ENCODE measurements around the gene SLPI.

SLPI gene

GRCh38 chr20:45251884-45252560 lies 2.3 kb downstream of the SLPI start:
- no peak for TF ChIP-seq CTCF (IDR thresholded peaks at IDR 0.05; ENCODE audit: borderline replicate concordance, control extremely low read depth, extremely low read depth, insufficient read depth, missing control alignments)
- DNase-seq (ENCODE audit: low spot score) = no peak
- in situ Hi-C loops (cut with MboI; ENCODE audit: low sequenced_read_pairs, unreplicated experiment) = no loop called here

GRCh38 chr20:45248609-45249008 lies 5.8 kb downstream of the SLPI start:
- in situ Hi-C loops (cut with MboI; ENCODE audit: low sequenced_read_pairs, unreplicated experiment) = no loop called here
- DNase-seq (ENCODE audit: low spot score) = no peak
- TF ChIP-seq CTCF (IDR thresholded peaks at IDR 0.05; ENCODE audit: borderline replicate concordance, control extremely low read depth, extremely low read depth, insufficient read depth, missing control alignments) = no peak

- no peak for TF ChIP-seq CTCF (IDR thresholded peaks at IDR 0.05; ENCODE audit: borderline replicate concordance, control extremely low read depth, extremely low read depth, insufficient read depth, missing control alignments)
- in situ Hi-C loops (cut with MboI; ENCODE audit: low sequenced_read_pairs, unreplicated experiment) = no loop called here
- no peak for DNase-seq (ENCODE audit: low spot score)
Measured at GRCh38 chr20:45247865-45248264, 6.5 kb downstream of the SLPI start.

GRCh38 chr20:45246109-45246508 lies 8.3 kb downstream of the SLPI start:
- TF ChIP-seq CTCF (IDR thresholded peaks at IDR 0.05; ENCODE audit: borderline replicate concordance, control extremely low read depth, extremely low read depth, insufficient read depth, missing control alignments) = no peak
- in situ Hi-C loops (cut with MboI; ENCODE audit: low sequenced_read_pairs, unreplicated experiment) = no loop called here

GRCh38 chr20:45238139-45238538 lies 16.2 kb downstream of the SLPI start:
- DNase-seq (ENCODE audit: low spot score) = no peak
- TF ChIP-seq CTCF (IDR thresholded peaks at IDR 0.05; ENCODE audit: borderline replicate concordance, control extremely low read depth, extremely low read depth, insufficient read depth, missing control alignments) = no peak
- in situ Hi-C loops (cut with MboI; ENCODE audit: low sequenced_read_pairs, unreplicated experiment) = no loop called here

More at GRCh38 chr20:45246109-45246508, 8.3 kb downstream of the SLPI start:
- DNase-seq (ENCODE audit: low spot score) = no peak

GRCh38 chr20:45235995-45236394 lies 18.4 kb downstream of the SLPI start:
- in situ Hi-C loops (cut with MboI; ENCODE audit: low sequenced_read_pairs, unreplicated experiment) = no loop called here
- peak; percentile 15 for TF ChIP-seq CTCF (IDR thresholded peaks at IDR 0.05; ENCODE audit: borderline replicate concordance, control extremely low read depth, extremely low read depth, insufficient read depth, missing control alignments)
- DNase-seq (ENCODE audit: low spot score) = no peak

Measured in GM13976 (cell line).